Measurements from ENCODE around the gene MRPL14.

GRCh38 chr6:44116641-44117382, 10.4 kb downstream of the MRPL14 start:
- TF ChIP-seq CTCF (optimal IDR thresholded peaks at IDR 0.05 in 1 of 3, IDR thresholded peaks at IDR 0.05 in 1 of 3, conservative IDR thresholded peaks at IDR 0.05 in 1 of 3; ENCODE audit: extremely low read depth in 1 of 3, insufficient read depth in 2 of 3, low read length in 3 of 3) (no peak), EZH2 (IDR thresholded peaks at IDR 0.05; ENCODE audit: low read length) (no peak)
